Aorta (tissue), 5 donors: ENCODE measurements around the gene UBE2E1. TPM values are rescaled to one million over a fixed set of nuclear protein-coding genes. Genes with fewer than 3 reads are reported as not detected.

Experiments
- ATAC-seq: fragments of 200-7000 bp; cut with Tn5 transposase; one replicate; pipeline ENCODE4 v1.9.1; 2022; ENCODE audit warnings: moderate library complexity; ENCODE audit not compliant: low FRiP score
- DNase-seq, 2 donors: peaks; one replicate each; pipeline ENCODE4 v3.0.0-alpha.2; 2020
- H3K27ac ChIP-seq, 2 donors: one replicate each; pipeline ENCODE4 v1.5.1; 2013; ENCODE audit warnings: low read length in 2 of 2, mild to moderate bottlenecking in 2 of 2, moderate library complexity in 2 of 2, control low read depth in 1 of 2, inconsistent platforms in 1 of 2, low read depth in 1 of 2
- H3K27me3 ChIP-seq, 2 donors: one replicate each; pipeline ENCODE4 v1.6.1; 2013; ENCODE audit warnings: control low read depth in 1 of 2, low read length in 1 of 2, mild to moderate bottlenecking in 1 of 2, moderate library complexity in 1 of 2; ENCODE audit not compliant: insufficient read depth in 2 of 2, control insufficient read depth in 1 of 2
- H3K36me3 ChIP-seq, 2 donors: one replicate each; pipeline ENCODE4 v1.6.1; 2013; ENCODE audit warnings: control low read depth in 1 of 2, low read length in 1 of 2, mild to moderate bottlenecking in 1 of 2; ENCODE audit not compliant: insufficient read depth in 2 of 2, control insufficient read depth in 1 of 2
- H3K4me1 ChIP-seq, 2 donors: one replicate each; pipeline ENCODE4 v1.6.1; 2013; ENCODE audit warnings: low read length in 2 of 2, control low read depth in 1 of 2, mild to moderate bottlenecking in 1 of 2, moderate library complexity in 1 of 2; ENCODE audit not compliant: insufficient read depth in 2 of 2, control insufficient read depth in 1 of 2
- H3K4me3 ChIP-seq, 2 donors: one replicate each; pipeline ENCODE4 v1.5.1; 2013; ENCODE audit warnings: low read length in 2 of 2, control low read depth in 1 of 2, mild to moderate bottlenecking in 1 of 2
- H3K9me3 ChIP-seq: one replicate; pipeline ENCODE4 v1.6.1; 2013; ENCODE audit warnings: mild to moderate bottlenecking, low read length; ENCODE audit not compliant: control insufficient read depth
- WGBS, 2 donors: extraction: QIAGEN DNeasy Blood & Tissue Kit; methylation state at CpG; one replicate each; pipeline ENCODE4 v1.1.7; 2013; 5-methylcytosine and 5-hydroxymethylcytosine counted together
- intact Hi-C, 2 donors: fragments of 100-400 bp; cut with DNase I; formaldehyde crosslinking; loops; one replicate each; pipeline versions ENCODE4 v1.14.2 to v1.15.0; 2022
- polyA plus RNA-seq, 2 donors: library from polyadenylated mRNA; stranded (reverse); fragments of 200-250 nt; gene quantifications; one replicate each; pipeline ENCODE4 v1.2.3, GENCODE V29; 2013
- total RNA-seq, 2 donors: library from RNA; stranded (reverse); fragmentation: NEBNext Ultra II Directional; extraction: Animal tissue kit (Norgen Biotek cat#: 25700); gene quantifications; one replicate each; pipeline ENCODE4 v1.2.1, GENCODE V29; 2021
- donor health status: healthy with polysubstance abuse.
- donor health status: Bipolar disorder and iron deficiency.
- donor health status: DM: no; HTN: no; CAD: no.
- donor health status: DM: no; HTN: no; CAD: no.
- donor health status: DM: yes; HTN: yes; CAD: no.

Gene UBE2E1
- total and polyA plus RNA-seq, 4 donors, result 62.2 to 128 (median 92.0) TPM

DNA sequence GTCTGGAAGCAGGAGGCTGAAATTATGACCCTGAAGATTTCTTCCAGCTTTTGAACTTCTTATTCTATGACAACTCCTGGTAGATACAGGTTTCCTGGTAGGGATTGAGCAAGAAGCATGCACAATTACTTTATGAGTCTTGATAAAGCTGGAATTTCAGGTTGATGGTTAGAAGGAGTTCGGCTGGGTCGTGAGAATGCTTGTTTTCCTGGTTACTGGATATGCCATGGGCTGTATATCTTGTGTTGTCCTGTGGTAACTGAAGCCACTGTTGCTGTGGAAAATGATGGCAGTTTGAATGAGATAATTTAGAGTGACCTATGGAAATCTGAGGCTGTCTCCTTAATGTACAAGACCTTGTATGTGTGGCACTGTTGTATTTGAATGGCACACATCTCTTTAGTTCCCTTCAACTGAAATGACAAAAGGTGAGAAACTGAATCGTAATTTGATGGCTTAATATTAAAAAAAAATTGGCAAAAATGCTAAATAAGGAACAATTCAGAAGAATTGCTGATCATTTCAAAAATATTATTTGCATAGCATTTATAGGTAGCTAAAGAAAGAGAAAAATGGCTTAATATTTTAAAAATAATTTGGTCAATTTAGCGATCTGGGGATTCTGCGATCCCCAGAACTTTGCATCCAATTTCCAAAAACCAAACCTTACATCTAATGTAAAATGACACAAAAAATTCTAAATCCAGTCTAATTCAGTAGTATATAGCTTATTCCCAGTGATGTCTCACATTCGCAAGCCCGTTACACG is 1.1 kb upstream of the UBE2E1 start:
- intact Hi-C loops, result loop anchor here (10.0 kb wide), 3 partner anchors 190 to 610 kb away; partner anchors contain the start of gene UBE2E2 (in 1 of the 2)
- Histone ChIP-seq H3K36me3 (no peaks in the 10 kb centered on the region), H3K4me1 (no peaks in the 10 kb centered on the region), H3K4me3 (no peak overlapping the region), H3K27me3 (no peaks in the 10 kb centered on the region), H3K9me3 (no peaks in the 10 kb centered on the region), H3K27ac (no peak overlapping the region)
- DNase-seq (no peak), ATAC-seq (no peak)
- WGBS, 2 donors, result 83 to 85% methylated on average over 8 of the region's 8 CpGs

DNA sequence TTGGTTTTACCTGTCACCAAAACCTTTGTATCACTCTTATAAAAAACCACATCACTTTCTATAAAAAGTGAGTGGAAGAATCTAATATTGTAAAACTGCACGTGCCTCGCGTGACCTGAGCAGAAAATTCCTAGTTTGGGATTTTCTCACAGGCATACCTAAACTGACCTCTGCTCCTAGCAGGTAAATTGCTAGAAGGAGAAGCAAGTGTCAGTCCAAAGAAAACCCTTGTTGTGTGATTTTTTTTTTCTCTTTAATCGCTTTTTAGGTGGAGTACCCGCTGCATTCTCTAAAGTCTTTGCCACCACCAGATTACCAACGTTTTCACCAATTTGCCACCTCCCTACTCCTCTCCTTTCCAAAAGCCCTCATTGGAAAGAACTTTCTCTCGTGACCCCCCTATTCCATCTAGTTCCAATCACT is 534 bp upstream of the UBE2E1 start:
- no peak for DNase-seq
- H3K27me3 ChIP-seq, result no peaks in the 10 kb centered on the region
- no peak overlapping the region for H3K27ac ChIP-seq
- H3K4me1 ChIP-seq, result no peaks in the 10 kb centered on the region
- no peaks in the 10 kb centered on the region for H3K36me3 ChIP-seq
- 27 to 33% methylated on average over 7 of the region's 7 CpGs for WGBS, 2 donors
- intact Hi-C loops, result loop anchor here (10.0 kb wide), 3 partner anchors 190 to 610 kb away; partner anchors contain the start of gene UBE2E2 (in 1 of the 2)
- H3K9me3 ChIP-seq, result no peaks in the 10 kb centered on the region
- H3K4me3 ChIP-seq, result peak overlapping the region; percentile 69 to 96
- no peak for ATAC-seq

DNA sequence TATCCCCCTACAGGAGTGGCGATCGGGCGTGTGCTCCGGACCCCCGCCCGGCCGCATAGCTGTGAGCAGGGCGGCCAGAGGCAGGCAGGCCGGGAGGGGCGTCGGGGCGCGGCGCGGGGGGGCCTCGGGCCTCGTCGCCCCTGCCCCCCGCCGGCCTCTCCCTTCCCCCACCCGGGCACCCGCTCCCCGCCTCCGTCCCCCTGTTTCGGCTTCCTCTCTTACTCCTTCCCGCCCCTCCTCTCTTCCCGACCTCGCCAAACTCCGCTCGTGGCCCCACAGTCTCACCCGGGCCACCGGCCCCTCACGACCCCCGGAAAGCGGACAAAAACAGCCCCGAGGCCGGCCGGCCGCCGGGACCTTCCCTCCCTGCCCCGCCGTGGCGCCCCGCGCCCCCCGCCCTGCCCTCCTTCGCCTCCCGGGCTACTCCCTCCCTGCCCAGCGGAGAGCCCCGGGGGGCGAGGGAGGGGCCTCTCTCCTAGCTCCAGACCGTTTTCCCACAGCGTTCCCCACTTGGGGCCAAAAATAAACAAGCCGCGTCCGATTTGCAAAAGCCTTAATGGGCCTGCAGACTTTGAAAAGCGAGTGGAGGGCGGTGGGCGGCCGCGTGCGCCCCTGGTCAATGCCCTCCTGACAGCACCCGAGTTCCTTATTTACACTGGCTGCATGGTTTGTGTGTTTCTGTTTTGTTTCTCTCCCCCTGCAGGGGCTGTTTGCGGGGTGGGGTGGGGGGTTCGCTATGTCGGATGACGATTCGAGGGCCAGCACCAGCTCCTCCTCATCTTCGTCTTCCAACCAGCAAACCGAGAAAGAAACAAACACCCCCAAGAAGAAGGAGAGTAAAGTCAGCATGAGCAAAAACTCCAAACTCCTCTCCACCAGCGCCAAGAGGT is 1.0 kb downstream of the UBE2E1 start:
- Histone ChIP-seq H3K4me1 (no peaks in the 10 kb centered on the region), H3K4me3 (peak overlapping the region; percentile 69 to 96), H3K27me3 (no peaks in the 10 kb centered on the region), H3K27ac (peak overlapping the region in 1 of 2 donors; percentile 38), H3K9me3 (no peaks in the 10 kb centered on the region), H3K36me3 (no peaks in the 10 kb centered on the region)
- intact Hi-C loops, result loop anchor here (10.0 kb wide), 3 partner anchors 192 to 612 kb away; partner anchors contain the start of gene UBE2E2 (in 1 of the 2)
- 1% methylated on average over 40 to 71 of the region's 71 CpGs for WGBS, 2 donors
- ATAC-seq (peak; percentile 53), DNase-seq (peak; percentile 58 to 81)

DNA sequence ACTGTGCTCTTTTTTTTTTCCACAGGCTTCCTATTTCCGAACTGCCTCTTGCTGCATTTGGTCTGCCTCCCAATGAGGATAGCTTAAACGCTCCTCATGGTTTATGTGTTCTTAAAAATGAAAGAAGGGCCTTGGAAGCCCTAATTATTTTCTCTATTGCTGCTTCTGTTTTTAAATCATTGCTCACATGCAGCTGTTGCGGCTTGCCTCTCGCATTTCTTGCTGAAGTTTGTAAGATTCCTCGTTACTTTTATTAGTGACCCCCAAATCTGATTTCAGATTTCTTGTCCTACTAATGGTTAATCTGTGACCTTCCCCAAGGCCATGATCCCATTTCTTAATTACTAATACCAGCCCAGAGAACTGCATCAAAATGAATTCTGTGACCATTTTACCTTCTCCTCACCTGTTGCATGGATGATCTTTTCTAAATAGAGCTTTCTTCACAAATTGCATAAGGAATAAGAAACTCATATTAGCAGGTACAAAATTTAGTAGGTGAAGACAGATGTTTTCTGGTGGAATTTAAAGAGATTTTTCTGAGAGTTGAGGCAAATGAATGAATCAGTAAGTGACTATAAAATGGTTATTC is 1.8 kb downstream of the UBE2E1 start:
- H3K27me3 ChIP-seq, result no peaks in the 10 kb centered on the region
- H3K4me1 ChIP-seq, result no peaks in the 10 kb centered on the region
- H3K4me3 ChIP-seq, result peak overlapping the region; percentile 69 to 96
- 31 to 36% methylated on average over 5 of the region's 5 CpGs for WGBS, 2 donors
- ATAC-seq (no peak), DNase-seq (no peak)
- intact Hi-C loops, result loop anchor here (10.0 kb wide), 3 partner anchors 193 to 613 kb away; partner anchors contain the start of gene UBE2E2 (in 1 of the 2)
- H3K36me3 ChIP-seq, result no peaks in the 10 kb centered on the region
- no peak overlapping the region for H3K27ac ChIP-seq
- no peaks in the 10 kb centered on the region for H3K9me3 ChIP-seq

DNA sequence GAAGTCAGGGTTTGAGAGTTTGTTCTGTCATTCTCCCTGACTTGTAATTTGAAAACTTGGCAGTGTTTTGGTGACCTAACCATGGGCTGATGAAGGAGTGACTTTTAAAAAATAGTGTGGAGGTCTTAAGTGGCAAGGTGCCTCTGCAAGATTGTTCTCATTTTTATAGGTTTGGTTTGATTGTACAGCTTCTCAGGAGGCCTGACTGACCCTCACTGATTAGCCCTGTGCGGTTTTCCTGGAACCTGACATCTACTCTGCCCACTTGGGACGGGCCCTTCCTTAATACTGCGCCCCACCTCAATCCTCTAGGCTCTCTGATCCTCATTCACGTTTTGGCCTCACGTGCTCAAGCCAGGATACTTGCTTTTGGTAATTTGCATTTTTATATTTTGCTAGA is 2.8 kb downstream of the UBE2E1 start:
- Histone ChIP-seq H3K27me3 (no peaks in the 10 kb centered on the region), H3K27ac (no peak overlapping the region), H3K4me1 (no peaks in the 10 kb centered on the region), H3K36me3 (no peaks in the 10 kb centered on the region), H3K9me3 (no peaks in the 10 kb centered on the region), H3K4me3 (no peak overlapping the region)
- no peak for DNase-seq
- intact Hi-C loops, result loop anchor here (10.0 kb wide), 3 partner anchors 194 to 614 kb away; partner anchors contain the start of gene UBE2E2 (in 1 of the 2)
- ATAC-seq, result no peak
- 73 to 79% methylated on average over 5 of the region's 5 CpGs for WGBS, 2 donors

DNA sequence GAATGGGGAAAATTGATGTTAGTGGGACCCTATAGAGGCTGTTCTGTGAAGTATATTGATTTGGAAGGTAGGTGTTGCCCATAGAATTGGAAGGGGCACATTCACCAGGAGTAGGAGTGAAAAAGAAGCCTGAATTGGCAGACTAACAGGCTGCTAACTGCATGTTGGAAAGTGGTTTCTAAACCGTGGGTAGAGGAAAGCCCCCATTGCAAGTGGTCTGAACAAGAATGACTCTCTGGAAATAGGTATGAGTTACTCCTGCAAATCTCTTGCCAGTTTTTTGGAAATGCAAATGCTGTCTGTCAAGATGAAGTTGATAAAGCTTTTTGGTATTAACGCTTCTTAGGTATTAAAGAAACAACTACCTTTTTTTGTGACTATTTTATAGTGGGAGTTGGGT is 3.5 kb downstream of the UBE2E1 start:
- ATAC-seq, result no peak
- no peak for DNase-seq
- H3K4me1 ChIP-seq, result no peaks in the 10 kb centered on the region
- 45 to 54% methylated on average over 2 of the region's 2 CpGs for WGBS, 2 donors
- no peak overlapping the region for H3K27ac ChIP-seq
- no peak overlapping the region for H3K4me3 ChIP-seq
- intact Hi-C loops, result loop anchor here (10.0 kb wide), 3 partner anchors 194 to 614 kb away; partner anchors contain the start of gene UBE2E2 (in 1 of the 2)
- no peaks in the 10 kb centered on the region for H3K36me3 ChIP-seq
- no peaks in the 10 kb centered on the region for H3K27me3 ChIP-seq
- no peaks in the 10 kb centered on the region for H3K9me3 ChIP-seq

DNA sequence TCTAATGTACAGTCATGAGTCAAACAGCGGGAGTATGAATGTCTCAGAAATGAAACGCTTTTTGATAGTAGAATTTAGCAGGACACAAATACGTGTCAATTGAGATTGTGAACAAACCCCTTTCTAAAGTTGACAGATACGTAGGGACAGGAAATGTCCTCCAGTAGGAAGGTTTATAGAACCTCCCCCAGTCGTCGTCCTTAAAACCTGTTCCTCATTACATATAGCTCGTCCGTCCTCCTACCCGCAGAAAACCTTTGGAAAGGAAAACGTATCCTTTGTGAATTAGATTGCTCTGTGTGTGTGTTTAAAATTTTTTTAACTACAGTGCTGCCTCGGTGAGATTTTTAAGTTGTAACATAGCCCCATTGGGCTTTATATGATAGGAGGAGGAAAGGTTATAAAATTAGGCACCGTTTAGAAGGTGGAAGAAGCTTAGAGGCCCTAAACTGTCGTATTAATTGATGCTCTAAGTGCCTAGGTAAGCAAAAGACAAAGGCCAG is 4.1 kb downstream of the UBE2E1 start:
- no peak for ATAC-seq
- H3K4me3 ChIP-seq, result peak overlapping the region in 1 of 2 donors; percentile 90
- intact Hi-C loops, result loop anchor here (10.0 kb wide), 3 partner anchors 195 to 615 kb away; partner anchors contain the start of gene UBE2E2 (in 1 of the 2)

More for the DNA sequence above, 4.1 kb downstream of the UBE2E1 start:
- DNase-seq, result no peak
- WGBS, 2 donors, result 73 to 76% methylated on average over 13 of the region's 13 CpGs
- Histone ChIP-seq H3K36me3 (no peaks in the 10 kb centered on the region), H3K4me1 (no peaks in the 10 kb centered on the region), H3K9me3 (no peaks in the 10 kb centered on the region), H3K27me3 (no peaks in the 10 kb centered on the region), H3K27ac (peak overlapping the region in 1 of 2 donors; percentile 43)
